Endothelial cell of hepatic sinusoid (primary cell): ENCODE results near the gene APOL4.
"Not testable (repeated sequence)": the region's sequence is repeated elsewhere in the genome, so short reads cannot be mapped to it uniquely, and the experiment has no call there.

Source experiments
- in situ Hi-C: cut with HindIII; loops from 2 replicates; pipeline ENCODE4 v1.10.0; 2017; ENCODE audit warnings: low sequenced_read_pairs

Gene APOL4

DNA sequence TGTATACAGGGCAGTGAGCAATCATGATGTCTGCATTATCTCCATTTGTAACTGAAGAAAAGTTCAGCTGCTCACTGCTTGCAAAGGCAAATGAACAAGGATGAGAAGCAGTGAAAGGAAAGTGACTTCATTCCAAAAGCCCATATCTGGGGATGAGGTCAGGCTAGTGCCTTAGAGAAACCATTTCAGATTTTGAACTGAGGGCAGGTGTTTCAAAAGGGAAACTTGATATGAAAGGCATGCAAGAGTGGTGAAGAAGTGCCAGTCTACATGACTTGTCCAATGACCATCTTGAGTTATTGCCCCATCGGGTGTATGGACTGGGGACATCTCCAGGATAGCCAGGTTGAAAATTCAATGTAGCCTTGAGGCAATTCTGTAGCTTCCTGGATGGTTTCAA, 7.3 kb upstream of the APOL4 start:
- in situ Hi-C loops: no loop called here

DNA sequence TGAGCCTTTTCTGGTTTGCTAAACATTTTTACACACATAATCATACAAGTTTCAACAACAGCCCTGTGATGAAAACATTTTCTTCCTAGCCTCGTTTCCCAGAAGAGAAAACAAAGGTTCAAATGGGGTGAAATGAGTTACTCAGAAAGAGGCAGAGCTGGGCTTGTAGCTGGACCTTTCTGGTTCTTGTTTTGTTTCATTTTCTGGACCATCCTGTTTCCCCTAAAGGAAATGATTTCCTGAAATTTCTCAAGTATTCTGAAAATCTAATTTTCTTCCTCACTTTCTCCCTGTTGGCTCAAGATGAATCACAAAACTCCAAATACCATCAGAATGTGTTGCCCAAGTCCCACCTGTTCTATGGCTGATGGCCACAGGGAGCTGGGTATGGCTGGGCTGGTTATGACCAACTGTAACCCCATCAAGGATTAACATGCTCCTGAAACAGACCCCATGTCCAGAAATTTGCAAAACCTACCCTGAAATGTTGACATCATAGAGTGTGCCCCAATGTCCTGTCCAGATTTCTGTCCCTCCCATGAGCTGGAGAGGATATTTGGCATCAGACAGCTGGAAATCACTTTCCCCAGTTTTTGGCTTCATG, 6.7 kb upstream of the APOL4 start:
- in situ Hi-C loops: no loop called here

DNA sequence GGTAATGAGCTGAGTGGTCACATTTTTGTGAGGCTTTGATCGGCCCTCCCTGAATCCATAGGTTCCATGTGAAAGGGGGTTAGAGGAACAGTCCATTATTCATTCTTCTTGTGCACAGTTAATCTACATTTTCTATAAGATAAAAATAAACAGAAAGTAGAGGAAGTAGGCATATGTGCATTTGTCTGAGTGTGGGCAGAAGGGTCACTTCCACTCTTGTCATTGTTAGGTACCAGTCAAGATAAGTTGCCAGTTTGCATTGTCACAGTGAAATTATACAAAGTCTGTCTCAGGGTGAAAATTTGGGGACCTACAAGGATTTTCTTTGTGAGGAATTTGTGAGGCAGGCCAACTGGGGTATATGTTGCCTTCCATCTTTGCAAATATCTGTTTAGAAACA, 4.6 kb upstream of the APOL4 start:
- in situ Hi-C loops: no loop called here

DNA sequence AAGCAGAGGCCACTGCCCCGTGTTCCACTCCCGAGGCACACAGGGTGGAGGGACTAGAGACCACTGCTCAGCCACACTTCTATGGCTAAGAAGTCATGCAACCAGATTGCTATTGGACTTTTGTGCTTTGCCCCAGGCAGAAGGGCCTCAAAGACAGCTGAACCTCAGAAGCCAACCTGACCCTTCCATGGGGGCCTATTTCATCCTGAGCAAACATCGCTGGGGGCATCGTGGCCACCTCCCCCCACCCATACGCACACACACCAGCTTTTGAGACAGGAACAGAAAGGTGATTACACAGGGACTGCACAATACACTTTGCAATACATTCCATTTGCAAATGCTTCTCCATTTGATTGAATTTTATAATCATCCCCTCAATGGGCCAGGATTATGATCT, 4.0 kb upstream of the APOL4 start:
- in situ Hi-C loops: not testable (repeated sequence)

DNA sequence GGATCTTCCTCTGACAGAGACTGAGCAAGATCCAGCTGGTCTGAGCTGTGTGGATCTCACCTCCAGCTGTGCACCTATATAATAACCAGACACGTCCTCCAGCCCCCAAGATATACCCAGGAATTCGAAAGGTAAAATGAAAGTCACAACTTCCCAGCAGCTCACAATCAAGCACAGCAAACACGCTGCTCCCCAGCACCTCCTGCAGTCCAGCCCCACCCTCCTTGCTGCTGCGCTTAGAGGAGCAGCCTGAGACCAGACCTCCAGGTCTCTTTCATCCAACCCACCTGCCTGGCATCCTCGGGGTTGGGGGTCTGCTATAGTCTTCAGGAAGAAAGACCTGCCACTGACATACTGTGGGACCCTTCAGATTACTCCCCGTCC, 3.0 kb upstream of the APOL4 start:
- in situ Hi-C loops: no loop called here

DNA sequence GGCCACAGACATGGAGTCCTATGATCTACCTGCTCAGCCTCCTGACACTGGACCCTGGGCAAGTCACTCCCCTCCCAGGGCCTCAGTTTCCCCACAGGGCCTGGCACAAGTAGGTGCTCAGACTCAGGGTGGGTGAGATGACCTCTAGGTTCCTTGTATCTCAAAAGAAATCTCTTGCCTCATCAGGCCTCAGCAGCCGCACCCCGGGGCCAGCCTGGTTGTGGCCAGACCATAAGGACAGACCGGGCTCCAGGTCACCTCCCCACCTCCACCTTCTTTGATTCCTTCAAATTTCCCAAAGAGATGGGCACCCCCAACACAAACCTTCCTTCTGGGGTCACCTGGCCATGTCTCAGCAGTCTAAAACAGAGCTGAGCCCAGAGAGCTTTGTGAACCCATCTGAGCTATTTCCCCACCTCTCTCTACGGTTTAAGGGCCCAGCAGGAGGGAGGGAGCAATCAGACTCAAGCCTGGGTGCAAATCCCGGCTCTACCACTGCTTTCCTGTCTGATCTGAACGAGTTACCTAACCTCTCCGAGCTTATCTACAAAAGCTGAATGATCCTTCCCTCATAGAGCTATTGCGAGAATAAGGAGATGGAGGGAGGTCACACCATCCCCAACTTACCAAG, 2.5 kb upstream of the APOL4 start:
- in situ Hi-C loops: no loop called here

DNA sequence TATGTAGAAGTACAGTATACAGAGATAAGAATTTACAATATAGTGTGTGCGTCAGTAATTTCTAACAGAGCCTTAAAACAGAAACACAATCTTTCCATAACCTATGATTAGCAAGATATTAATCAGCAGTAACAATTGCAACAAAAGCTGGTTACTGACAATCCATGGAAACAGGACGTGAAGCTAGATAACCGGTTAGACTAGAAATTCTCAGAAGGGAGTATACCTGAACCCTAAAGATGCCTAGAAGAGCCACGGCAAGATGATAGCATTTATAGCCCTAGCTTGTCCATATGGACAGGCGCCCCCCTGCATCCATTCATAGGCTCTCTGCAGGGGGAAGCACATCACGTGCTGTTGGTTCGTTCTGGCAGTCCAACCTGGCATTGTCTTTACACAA, 1.8 kb upstream of the APOL4 start:
- in situ Hi-C loops: not testable (repeated sequence)

DNA sequence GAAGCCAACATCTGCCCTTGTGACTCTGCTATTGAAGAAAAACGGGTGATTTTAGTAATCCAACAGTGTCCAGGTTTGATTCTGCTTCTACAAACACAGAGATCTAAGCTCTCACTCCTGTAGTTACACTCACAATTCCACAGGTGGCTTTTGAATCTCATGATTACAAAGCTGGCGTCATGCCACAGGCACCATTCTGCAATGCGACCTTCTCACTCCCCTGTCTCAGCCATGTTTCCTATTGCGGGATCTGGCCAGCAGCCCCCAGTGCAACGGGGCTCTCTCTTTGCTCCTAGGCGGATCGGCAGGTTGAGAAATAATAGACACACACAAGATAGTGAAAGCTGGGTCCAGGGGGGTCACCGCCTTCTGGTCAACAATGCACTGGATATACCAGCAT, 1.3 kb upstream of the APOL4 start:
- in situ Hi-C loops: not testable (repeated sequence)

DNA sequence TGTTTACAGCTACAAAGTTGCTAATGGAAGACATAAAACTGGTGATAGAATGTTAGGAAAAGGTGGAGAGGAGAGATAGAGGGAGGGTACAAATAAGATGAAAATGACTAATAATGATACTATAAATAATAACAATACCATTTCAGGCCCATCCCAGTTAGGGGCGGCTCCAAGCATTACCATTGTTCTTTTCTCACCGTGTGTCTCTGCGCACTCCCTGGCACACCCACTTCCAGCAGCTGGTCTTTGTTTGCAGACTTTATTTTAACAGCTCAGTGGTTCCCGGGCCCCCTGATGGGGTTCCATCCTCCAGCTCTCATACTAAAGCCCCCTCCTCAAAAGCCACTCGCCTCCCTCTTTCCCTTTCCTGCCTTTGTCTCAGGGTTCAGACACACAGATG, 584 bp downstream of the APOL4 start:
- in situ Hi-C loops: not testable (repeated sequence)

DNA sequence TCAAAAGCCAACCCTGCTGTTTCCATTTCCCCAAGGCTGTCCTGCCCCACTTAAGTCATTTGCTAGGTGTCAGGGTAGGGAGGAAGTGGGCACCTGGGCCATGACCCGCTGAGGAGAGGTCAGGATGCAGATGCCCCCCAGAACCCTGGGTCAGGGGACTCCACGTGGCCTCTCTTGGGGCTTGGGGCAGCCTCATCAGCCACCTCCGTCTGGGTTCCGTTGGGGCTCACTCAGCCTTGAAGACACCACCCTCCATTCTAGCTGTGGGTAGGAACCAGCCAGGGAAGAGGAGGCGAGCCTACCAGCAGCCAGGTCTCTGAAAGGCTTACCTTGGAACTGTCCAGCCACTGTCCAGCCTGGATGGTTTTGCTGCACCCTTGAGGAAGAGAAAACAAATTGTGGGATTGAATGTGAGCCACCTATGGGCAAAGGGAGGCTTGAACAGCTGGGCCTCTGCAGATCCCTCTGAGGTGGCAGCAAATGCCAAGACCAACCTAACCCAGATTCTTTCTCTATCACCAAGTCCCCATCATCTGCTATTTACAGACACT, 2.5 kb downstream of the APOL4 start:
- in situ Hi-C loops: no loop called here

DNA sequence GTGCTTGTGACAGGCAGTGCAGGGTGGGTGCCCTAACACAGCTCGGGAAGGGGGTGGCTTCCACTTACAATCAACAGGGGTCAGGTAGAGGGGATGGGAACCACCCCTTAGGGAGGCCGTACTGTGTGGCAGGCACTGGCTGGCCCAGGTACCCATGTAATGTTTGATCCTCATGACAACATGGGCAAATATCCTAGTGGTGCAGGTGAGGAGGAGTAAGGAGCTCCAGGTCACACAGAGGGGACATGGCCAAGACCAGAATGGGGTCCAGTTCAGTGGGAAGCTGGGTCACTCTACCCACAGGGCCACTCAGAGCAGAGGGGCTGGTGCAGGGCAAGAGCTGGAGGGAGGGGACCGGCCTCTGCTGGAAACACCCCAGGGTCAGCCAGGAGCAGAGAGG, 3.1 kb downstream of the APOL4 start:
- in situ Hi-C loops: no loop called here

DNA sequence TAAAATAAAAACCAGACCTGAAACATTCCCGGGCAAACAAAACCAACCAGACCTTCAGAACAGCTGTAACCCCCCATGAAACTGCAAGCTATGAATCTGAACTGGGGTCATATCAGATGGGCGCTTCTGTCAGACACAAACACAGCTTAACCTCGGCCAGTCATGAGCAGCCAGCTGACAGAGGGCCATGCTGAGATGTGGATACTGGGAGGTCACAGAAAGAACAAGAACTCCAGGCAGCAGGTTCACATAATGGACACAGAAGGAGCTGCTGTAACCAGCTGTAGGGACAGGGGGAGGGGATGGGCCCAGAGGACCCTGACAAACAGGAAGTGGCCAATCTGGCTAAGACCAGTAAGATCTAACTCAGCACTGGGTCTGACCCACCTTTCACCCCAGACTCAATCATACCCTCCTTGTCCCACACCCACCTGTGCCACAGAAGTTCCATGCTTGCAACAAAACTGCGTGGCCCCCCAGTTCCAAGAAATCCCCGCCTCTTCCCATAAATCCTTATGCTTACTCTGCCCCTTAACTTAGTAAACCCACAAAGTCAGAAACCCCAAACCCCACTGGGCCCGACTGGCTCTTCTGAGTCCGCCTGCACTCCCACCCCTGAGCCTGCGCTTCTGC, 4.0 kb downstream of the APOL4 start:
- in situ Hi-C loops: no loop called here

DNA sequence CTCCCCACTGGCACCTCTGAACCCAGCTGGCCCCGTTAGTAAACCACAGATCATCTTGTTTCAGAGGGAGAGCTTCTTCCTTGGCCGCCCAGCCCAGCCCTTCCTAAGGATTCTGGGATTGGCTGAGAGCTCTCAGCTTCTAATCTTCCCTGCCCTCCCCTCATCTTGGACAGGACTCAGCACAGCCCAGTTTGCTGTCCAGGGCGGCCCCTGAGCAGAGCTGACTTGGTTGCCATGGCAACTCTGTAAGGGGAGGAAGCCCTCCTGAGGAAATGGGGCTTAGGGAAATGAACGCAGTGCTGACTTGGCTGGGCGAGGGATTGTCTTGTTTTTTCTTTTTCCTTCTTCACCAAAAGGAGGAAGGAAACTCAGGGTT, 4.6 kb downstream of the APOL4 start:
- in situ Hi-C loops: no loop called here

DNA sequence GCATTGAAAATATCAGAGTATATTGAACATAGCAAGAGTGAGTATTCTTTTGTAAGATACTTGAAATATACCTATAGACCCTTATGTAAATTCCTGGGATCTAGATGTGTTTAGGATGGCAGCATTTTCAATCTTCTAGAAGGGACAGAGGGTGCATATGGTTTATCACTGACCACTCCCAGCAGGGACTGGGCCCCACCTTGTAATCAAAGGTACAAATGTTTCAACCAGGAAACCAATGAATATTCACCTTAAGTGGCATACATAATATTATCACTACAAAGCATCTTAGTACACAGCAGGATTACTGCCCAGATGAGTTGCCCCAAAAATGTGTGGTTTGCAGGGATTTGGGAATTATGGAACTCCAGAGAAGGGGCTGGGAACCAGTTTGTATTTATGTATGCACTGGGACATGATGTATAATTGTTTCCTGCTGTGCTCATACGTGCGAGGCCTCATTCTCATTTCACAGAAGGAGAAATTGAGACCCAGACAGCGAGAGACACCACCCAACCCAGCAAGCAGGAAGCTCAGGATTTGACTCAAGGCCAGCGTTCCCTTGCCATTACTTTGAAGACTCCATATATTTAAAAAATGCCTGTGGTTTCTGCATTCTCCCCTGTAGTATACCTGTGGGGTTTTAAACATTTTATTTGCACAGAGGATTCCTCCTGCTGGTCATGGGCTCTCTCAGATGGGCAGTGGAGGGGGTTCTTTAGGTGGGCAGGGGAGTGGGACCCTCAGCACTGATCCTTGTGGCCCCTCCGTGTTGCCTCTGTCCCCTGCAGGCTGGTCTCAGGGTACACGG, 5.2 kb downstream of the APOL4 start:
- in situ Hi-C loops: no loop called here

DNA sequence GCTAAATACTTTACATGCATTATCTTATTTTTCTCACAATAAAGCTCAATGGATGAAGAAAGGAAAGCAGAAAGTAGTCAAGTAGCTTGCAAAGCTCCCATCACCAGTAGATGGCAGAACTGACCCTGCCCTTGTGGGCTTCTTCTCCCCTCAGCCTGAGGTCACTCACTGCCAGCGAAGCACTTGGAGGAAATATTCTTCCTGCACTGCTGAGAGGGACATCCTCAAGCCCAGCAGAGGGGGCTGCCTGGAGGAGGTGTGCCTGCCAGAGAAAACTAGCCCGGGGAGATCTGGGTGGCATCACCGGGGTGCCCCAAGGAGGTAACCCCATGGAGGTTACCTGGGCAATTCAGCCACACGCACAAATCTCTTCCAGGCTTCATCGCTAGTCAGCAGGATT, 6.6 kb downstream of the APOL4 start:
- in situ Hi-C loops: no loop called here

DNA sequence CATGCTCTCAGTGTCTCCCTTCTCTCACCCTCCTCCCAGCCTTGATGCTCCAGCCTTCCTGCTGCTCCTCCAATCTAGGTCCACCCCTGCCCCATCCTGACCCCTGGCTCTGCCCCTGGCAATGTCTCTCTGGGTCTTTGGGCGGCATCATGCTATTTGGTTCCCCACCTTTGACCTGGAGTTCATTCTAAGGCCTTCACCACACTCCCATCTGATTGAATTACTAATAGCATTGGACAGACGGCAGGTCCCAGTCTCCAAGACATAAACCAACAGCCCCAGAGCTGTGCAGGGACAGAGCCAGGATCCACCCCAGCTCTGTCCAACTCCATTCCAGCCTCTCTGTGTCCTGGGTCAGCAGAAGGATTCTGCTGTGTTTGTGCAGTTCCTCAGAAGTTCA, 7.2 kb downstream of the APOL4 start:
- in situ Hi-C loops: no loop called here

DNA sequence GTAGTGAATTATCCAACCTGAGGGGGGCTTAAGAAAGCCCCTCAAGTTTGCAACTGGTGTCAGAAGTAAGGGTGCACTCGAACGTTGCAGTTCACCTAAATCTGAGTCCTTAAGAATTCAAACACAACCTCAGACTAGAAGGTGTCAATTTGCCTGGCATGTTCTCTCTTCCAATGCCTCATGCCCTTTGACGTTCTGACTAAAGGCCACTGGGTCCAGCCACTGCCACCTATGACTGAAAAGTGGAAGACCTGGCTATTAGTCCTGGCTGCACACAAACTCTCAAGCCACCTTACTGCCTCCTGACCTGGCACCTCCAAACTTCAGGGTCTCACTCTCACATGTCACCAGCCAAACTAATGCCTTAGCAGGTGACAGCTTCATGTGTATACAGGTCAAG, 8.0 kb downstream of the APOL4 start:
- in situ Hi-C loops: no loop called here

DNA sequence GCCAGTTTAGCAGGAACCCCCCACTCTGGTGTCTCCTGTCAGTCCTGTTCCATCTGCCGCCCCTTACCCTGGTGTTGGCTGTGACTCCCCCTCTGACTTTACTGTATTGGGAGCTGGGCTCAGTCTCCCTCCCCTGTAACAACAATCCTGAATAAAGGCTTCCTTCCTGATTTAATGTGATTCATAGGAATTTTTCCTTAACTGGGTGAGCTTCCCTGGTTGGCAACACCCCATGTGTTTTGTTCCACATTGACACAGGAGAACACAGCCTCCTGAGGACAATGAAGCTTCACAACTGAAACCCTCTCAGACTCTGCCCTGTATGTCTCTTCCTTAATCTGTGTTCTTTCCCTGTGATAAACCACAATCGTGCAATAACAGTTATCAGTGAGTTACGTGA, 8.4 kb downstream of the APOL4 start:
- in situ Hi-C loops: no loop called here

DNA sequence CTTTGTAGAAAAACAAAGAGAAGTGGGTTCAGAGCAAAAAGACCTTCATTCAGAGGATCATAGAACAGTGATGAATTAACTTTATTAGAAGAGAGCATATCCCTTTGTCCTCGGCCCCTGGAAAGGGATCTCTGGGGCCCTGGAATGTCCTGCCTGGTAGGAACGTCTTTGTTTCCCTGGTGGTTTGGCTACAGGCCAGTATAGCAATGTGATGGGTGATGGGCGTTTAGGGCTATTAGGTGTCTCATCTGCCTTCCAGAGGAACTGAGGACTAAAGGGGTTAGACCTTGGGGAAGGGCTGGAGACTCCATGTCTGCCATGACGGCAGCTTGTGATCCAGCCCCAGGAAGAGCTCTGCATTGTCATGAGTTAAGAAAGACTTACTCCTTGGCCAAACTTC, 9.1 kb downstream of the APOL4 start:
- in situ Hi-C loops: no loop called here

DNA sequence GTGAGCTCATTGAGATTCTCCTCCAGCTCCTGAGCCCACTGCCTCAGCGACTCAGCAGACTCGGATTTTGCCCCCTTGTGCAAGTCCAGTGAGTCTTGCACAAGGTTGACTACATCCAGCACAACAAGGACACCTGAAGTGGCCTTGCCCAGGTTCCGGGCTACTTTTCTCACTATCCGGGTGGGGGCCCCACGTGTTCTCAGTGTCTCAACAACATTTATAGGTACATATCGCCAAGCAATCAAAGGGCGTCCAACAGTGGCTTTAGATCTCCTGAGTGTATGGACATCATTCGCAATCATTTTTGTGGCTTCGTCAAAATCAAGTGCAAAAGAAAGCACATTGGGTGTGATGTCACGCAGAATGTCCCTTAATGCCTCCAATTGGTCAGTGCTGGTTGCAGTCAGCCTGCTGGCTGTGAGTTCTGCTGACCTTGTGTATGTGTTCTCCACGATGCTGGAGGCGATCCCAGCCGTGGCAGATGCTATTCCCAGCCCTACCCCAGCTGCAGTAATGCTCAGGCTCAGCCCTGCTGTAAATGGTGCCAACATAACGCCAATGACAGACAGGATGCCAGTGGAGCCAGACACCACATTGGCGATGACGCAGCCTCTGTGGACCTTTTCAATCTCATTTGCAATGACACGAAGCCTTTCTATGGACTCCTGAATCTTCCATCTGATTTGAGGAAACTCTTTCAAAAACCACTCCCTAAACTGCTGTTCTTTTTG, 10.3 kb downstream of the APOL4 start:
- in situ Hi-C loops: no loop called here

DNA sequence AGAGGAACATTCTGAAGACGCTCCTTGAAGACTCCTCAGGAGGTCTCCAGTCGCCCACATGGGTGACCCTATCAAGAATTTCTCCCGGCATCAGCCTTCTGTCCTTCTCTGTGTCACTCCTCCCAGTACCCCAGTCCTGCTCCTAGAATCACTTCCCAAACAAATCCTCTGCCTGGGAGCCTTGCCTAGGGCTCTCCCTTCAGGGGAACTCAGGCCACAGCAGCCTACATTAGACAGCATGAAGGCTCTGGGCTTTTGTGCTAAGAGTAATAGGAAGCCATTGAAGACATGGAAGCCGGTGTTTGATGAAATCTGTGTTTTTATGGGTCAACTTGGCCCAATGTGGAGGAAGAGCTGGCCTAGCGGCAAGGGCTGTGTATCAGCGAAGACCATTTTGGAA, 13.7 kb downstream of the APOL4 start:
- in situ Hi-C loops: loop anchor here (10.0 kb wide), 1 partner anchor 327 kb away; no protein-coding TSS in a partner anchor
